Trophoblast cell (in vitro differentiated cells and primary cell): ENCODE results near the gene CTNNA3.

Experiments
- DNase-seq, 2 donors: peaks; one replicate each; pipeline ENCODE4 v3.0.0-alpha.2; 2016
- H2AFZ ChIP-seq: 2 replicates; pipeline ENCODE4 v1.6.1; 2013; ENCODE audit warnings: low read length, moderate library complexity, mild to moderate bottlenecking; ENCODE audit not compliant: insufficient read depth, poor library complexity
- H2AK5ac ChIP-seq: 2 replicates; pipeline ENCODE4 v1.6.1; 2013; ENCODE audit warnings: mild to moderate bottlenecking, low read length
- H2BK120ac ChIP-seq: 2 replicates; pipeline ENCODE4 v1.6.1; 2013; ENCODE audit warnings: low read length, mild to moderate bottlenecking, moderate library complexity; ENCODE audit not compliant: insufficient read depth, poor library complexity
- H2BK12ac ChIP-seq: 2 replicates; pipeline ENCODE4 v1.6.1; 2013; ENCODE audit warnings: mild to moderate bottlenecking, low read length, moderate library complexity
- H2BK5ac ChIP-seq: 2 replicates; pipeline ENCODE4 v1.6.1; 2013; ENCODE audit warnings: low read length, low read depth, moderate library complexity, mild to moderate bottlenecking; ENCODE audit not compliant: poor library complexity
- H3K14ac ChIP-seq: 2 replicates; pipeline ENCODE4 v1.6.1; 2013; ENCODE audit warnings: mild to moderate bottlenecking, low read length
- H3K18ac ChIP-seq: 2 replicates; pipeline ENCODE4 v1.6.1; 2013; ENCODE audit warnings: mild to moderate bottlenecking, low read length
- H3K23ac ChIP-seq: 2 replicates; pipeline ENCODE4 v1.6.1; 2013; ENCODE audit warnings: low read length
- H3K27ac ChIP-seq: 2 replicates; pipeline ENCODE4 v1.5.1; 2013; ENCODE audit warnings: low read depth, mild to moderate bottlenecking, inconsistent platforms, low read length, moderate library complexity
- H3K27me3 ChIP-seq: 2 replicates; pipeline ENCODE4 v1.6.1; 2013; ENCODE audit warnings: inconsistent platforms, mild to moderate bottlenecking, low read length, moderate library complexity; ENCODE audit not compliant: insufficient read depth
- H3K36me3 ChIP-seq, 2 experiments: 1 replicate in 1 of 2; 2 replicates in 1 of 2; pipeline ENCODE4 v1.6.1; 2013; ENCODE audit warnings: low read length in 2 of 2, mild to moderate bottlenecking in 2 of 2, moderate library complexity in 1 of 2; ENCODE audit not compliant: insufficient read depth in 2 of 2, control insufficient read depth in 1 of 2
- H3K4ac ChIP-seq: 2 replicates; pipeline ENCODE4 v1.6.1; 2013; ENCODE audit warnings: low read depth, mild to moderate bottlenecking, low read length, moderate library complexity
- H3K4me1 ChIP-seq, 2 experiments: 1 replicate in 1 of 2; 2 replicates in 1 of 2; pipeline ENCODE4 v1.6.1; 2013; ENCODE audit warnings: low read length in 2 of 2, mild to moderate bottlenecking in 2 of 2, moderate library complexity in 1 of 2; ENCODE audit not compliant: insufficient read depth in 2 of 2, control insufficient read depth in 1 of 2
- H3K4me2 ChIP-seq: 2 replicates; pipeline ENCODE4 v1.6.1; 2013; ENCODE audit warnings: inconsistent platforms, mild to moderate bottlenecking, low read length, moderate library complexity
- H3K4me3 ChIP-seq: 2 replicates; pipeline ENCODE4 v1.5.1; 2013; ENCODE audit warnings: mild to moderate bottlenecking, low read depth, low read length, inconsistent platforms
- H3K79me1 ChIP-seq: one replicate; pipeline ENCODE4 v1.6.1; 2013; ENCODE audit warnings: low read length
- H3K79me2 ChIP-seq: 2 replicates; pipeline ENCODE4 v1.6.1; 2013; ENCODE audit warnings: low read length, mild to moderate bottlenecking; ENCODE audit not compliant: control insufficient read depth, insufficient read depth, poor library complexity
- H3K9ac ChIP-seq: 2 replicates; pipeline ENCODE4 v1.6.1; 2013; ENCODE audit warnings: mild to moderate bottlenecking, low read length
- H3K9me3 ChIP-seq: 2 replicates; pipeline ENCODE4 v1.6.1; 2013; ENCODE audit warnings: low read depth, mild to moderate bottlenecking, control low read depth, inconsistent platforms, low read length; ENCODE audit not compliant: insufficient read depth
- H4K12ac ChIP-seq: 2 replicates; pipeline ENCODE4 v1.6.1; 2013; ENCODE audit warnings: low read depth, mild to moderate bottlenecking, low read length, moderate library complexity
- H4K8ac ChIP-seq: 2 replicates; pipeline ENCODE4 v1.6.1; 2013; ENCODE audit warnings: low read depth, mild to moderate bottlenecking, low read length, moderate library complexity
- H4K91ac ChIP-seq: one replicate; pipeline ENCODE4 v1.6.1; 2013; ENCODE audit warnings: low read depth, mild to moderate bottlenecking, low read length, moderate library complexity
- WGBS: extraction: QIAGEN DNeasy Blood & Tissue Kit; methylation state at CpG from one replicate; pipeline ENCODE4 v1.1.7; 2013; ENCODE audit warnings: missing lambda C conversion rate; ENCODE audit not compliant: insufficient read length, insufficient coverage; ENCODE audit errors: extremely low coverage; 5-methylcytosine and 5-hydroxymethylcytosine counted together

CTNNA3 gene

GRCh38 chr10:67506083-67506756 lies 189.8 kb downstream of the CTNNA3 start:
- Histone ChIP-seq H2AK5ac (no peak overlapping the region), H2BK120ac (no peak overlapping the region), H4K91ac (no peak overlapping the region), H3K27ac (no peak overlapping the region), H3K9ac (no peak overlapping the region), H3K4me2 (no peak overlapping the region), H3K79me2 (no peaks in the 10 kb centered on the region), H2BK12ac (no peak overlapping the region), H4K8ac (no peak overlapping the region), H3K4me1 (no peaks in the 10 kb centered on the region), H3K36me3 (no peaks in the 10 kb centered on the region), H3K4ac (no peak overlapping the region), H2BK5ac (no peak overlapping the region), H3K9me3 (peaks cover 2% of the 10 kb centered on the region), H4K12ac (no peak overlapping the region), H3K79me1 (no peaks in the 10 kb centered on the region), H3K4me3 (no peak overlapping the region), H3K14ac (no peak overlapping the region), H3K23ac (no peak overlapping the region), H3K18ac (no peak overlapping the region), H3K27me3 (no peaks in the 10 kb centered on the region), H2AFZ (no peak overlapping the region)
- no CpG with 5 or more reads among the region's 2 CpGs for WGBS
- DNase-seq: no peak

- H3K14ac ChIP-seq: no peak overlapping the region
- H3K9ac ChIP-seq: no peak overlapping the region
- H3K23ac ChIP-seq: no peak overlapping the region
- no CpG with 5 or more reads among the region's 2 CpGs for WGBS
- H2BK12ac ChIP-seq: no peak overlapping the region
- no peak for DNase-seq
- H3K27me3 ChIP-seq: no peaks in the 10 kb centered on the region
- H3K4me1 ChIP-seq: no peaks in the 10 kb centered on the region
- H3K36me3 ChIP-seq: no peaks in the 10 kb centered on the region
- H2BK5ac ChIP-seq: no peak overlapping the region
- no peak overlapping the region for H4K12ac ChIP-seq
- H3K79me2 ChIP-seq: no peaks in the 10 kb centered on the region
- no peak overlapping the region for H3K4me3 ChIP-seq
- no peak overlapping the region for H2BK120ac ChIP-seq
- H2AFZ ChIP-seq: no peak overlapping the region
- H4K8ac ChIP-seq: no peak overlapping the region
- no peaks in the 10 kb centered on the region for H3K9me3 ChIP-seq
- H3K79me1 ChIP-seq: no peaks in the 10 kb centered on the region
- no peak overlapping the region for H3K27ac ChIP-seq
- no peak overlapping the region for H4K91ac ChIP-seq
- no peak overlapping the region for H3K4ac ChIP-seq
- no peak overlapping the region for H3K4me2 ChIP-seq
- H3K18ac ChIP-seq: no peak overlapping the region
- H2AK5ac ChIP-seq: no peak overlapping the region
These were observed 203.5 kb downstream of the CTNNA3 start for GRCh38 chr10:67492317-67493019.

GRCh38 chr10:67487906-67488619 lies 207.9 kb downstream of the CTNNA3 start:
- no CpG with 5 or more reads among the region's 6 CpGs for WGBS
- no peak overlapping the region for H4K91ac ChIP-seq

GRCh38 chr10:67487199-67487598 lies 208.8 kb downstream of the CTNNA3 start:
- Histone ChIP-seq H4K12ac (no peak overlapping the region), H3K79me1 (no peaks in the 10 kb centered on the region), H3K23ac (no peak overlapping the region), H4K91ac (no peak overlapping the region), H2AFZ (no peak overlapping the region), H4K8ac (no peak overlapping the region), H2BK5ac (no peak overlapping the region), H3K9me3 (no peaks in the 10 kb centered on the region), H3K4me1 (no peaks in the 10 kb centered on the region), H3K9ac (no peak overlapping the region), H3K4me3 (no peak overlapping the region), H3K4me2 (no peak overlapping the region), H3K14ac (no peak overlapping the region), H3K79me2 (no peaks in the 10 kb centered on the region), H2BK12ac (no peak overlapping the region), H3K4ac (no peak overlapping the region), H3K18ac (no peak overlapping the region), H2AK5ac (no peak overlapping the region), H3K27ac (no peak overlapping the region), H3K27me3 (no peaks in the 10 kb centered on the region), H3K36me3 (no peaks in the 10 kb centered on the region), H2BK120ac (no peak overlapping the region)
- no peak for DNase-seq
- no CpG with 5 or more reads among the region's 3 CpGs for WGBS

More at GRCh38 chr10:67487906-67488619, 207.9 kb downstream of the CTNNA3 start:
- Histone ChIP-seq H3K18ac (no peak overlapping the region), H2AFZ (no peak overlapping the region), H3K4ac (no peak overlapping the region), H4K12ac (no peak overlapping the region), H3K27me3 (no peaks in the 10 kb centered on the region), H2BK12ac (no peak overlapping the region), H3K27ac (no peak overlapping the region), H2AK5ac (no peak overlapping the region), H3K36me3 (no peaks in the 10 kb centered on the region), H2BK5ac (no peak overlapping the region), H3K79me2 (no peaks in the 10 kb centered on the region), H3K79me1 (no peaks in the 10 kb centered on the region), H2BK120ac (no peak overlapping the region), H3K9me3 (no peaks in the 10 kb centered on the region), H3K4me3 (no peak overlapping the region), H3K9ac (no peak overlapping the region), H3K4me1 (no peaks in the 10 kb centered on the region), H3K14ac (no peak overlapping the region), H3K23ac (no peak overlapping the region), H3K4me2 (no peak overlapping the region), H4K8ac (no peak overlapping the region)
- no peak for DNase-seq
